ENCODE data around the gene CITED4. TPM values are rescaled to one million over a fixed set of nuclear protein-coding genes. Genes with fewer than 3 reads are reported as not detected.

The CITED4 gene
- total RNA-seq, 1 experiment from 2014 or later = 9.5 TPM

DNA sequence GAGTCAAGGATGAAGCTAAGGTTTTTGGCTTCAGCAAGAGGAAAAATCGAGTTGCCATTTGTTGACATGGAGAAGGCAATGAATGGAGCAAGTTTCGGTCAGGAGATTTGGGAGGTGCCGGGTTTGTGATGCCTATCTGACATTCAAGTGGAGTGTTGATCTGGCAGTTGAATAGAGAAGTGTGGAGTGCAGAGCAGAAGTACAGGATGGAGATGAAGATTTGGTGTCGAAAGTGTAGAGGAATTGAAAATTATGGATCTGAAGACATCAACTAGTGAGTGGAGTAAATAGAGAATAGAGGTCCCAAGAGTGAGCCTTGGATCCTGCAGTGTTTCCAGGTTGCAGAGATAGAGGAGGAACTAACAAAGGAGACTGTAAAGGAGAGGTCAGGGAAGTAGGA, 25.9 kb downstream of the CITED4 start:
- no peaks in the 10 kb centered on the region for H3K79me1 ChIP-seq (ENCODE audit: insufficient read depth, low read depth, low read length, poor library complexity, severe bottlenecking)
- no peak overlapping the region for H3K4ac ChIP-seq (ENCODE audit: low read depth, low read length)
- no peak overlapping the region for H4K8ac ChIP-seq (replicated peaks; ENCODE audit: insufficient read length, low read depth, low read length)
- WGBS (ENCODE audit: extremely low coverage, insufficient read length, low lambda C conversion rate) = 100% methylated on average over 1 of the region's 4 CpGs
- no peaks in the 10 kb centered on the region for H3K27me3 ChIP-seq (ENCODE audit: insufficient read depth, low read length)
- H4K91ac ChIP-seq (ENCODE audit: insufficient read length, low read depth, low read length) = no peak overlapping the region
- no peak for TF ChIP-seq CTCF (conservative IDR thresholded peaks at IDR 0.05)
- no peak overlapping the region for H2AFZ ChIP-seq (ENCODE audit: low read length)
- Mint-ChIP-seq H3K27ac (no peak overlapping the region), H3K4me3 (no peak overlapping the region), H3K36me3 (ENCODE audit: insufficient read depth in 1 of 3, low read depth in 3 of 3) (no peaks in the 10 kb centered on the region; a peak in 1 of 7 replicates), H3K9me3 (no peaks in the 10 kb centered on the region; a peak in 1 of 5 replicates), H3K27me3 (ENCODE audit: low read depth) (no peaks in the 10 kb centered on the region), H3K4me1 (peaks cover 8 to 12% of the 10 kb centered on the region in 2 experiments)
- H3K23me2 ChIP-seq (ENCODE audit: insufficient read length, low read depth, low read length, poor library complexity, severe bottlenecking) = no peaks in the 10 kb centered on the region
- H4K20me1 ChIP-seq (ENCODE audit: control insufficient read depth, insufficient read depth, insufficient read length) = no peaks in the 10 kb centered on the region
- no peak overlapping the region for H2AK5ac ChIP-seq (ENCODE audit: insufficient read length, low read length)
- no peaks in the 10 kb centered on the region for H3K79me2 ChIP-seq (ENCODE audit: insufficient read depth, low read length)
- no peak overlapping the region for H3K9ac ChIP-seq (ENCODE audit: extremely low read depth, insufficient read length, low read length)
- no peak overlapping the region for H2BK120ac ChIP-seq (ENCODE audit: low read depth, low read length, poor library complexity, severe bottlenecking)
- H3K18ac ChIP-seq (ENCODE audit: insufficient read length, low read depth, low read length) = no peak overlapping the region
- H4K5ac ChIP-seq (ENCODE audit: insufficient read length, low read depth, low read length) = no peak overlapping the region
- no peak for DNase-seq
- H3K4me1 ChIP-seq (ENCODE audit: insufficient read depth, low read length) = no peaks in the 10 kb centered on the region
- H2BK15ac ChIP-seq (ENCODE audit: low read depth, low read length) = no peak overlapping the region
- H2BK12ac ChIP-seq (ENCODE audit: insufficient read length, low read depth, low read length) = no peak overlapping the region
- no peaks in the 10 kb centered on the region for H3K9me3 ChIP-seq (ENCODE audit: control insufficient read depth, low read depth, low read length)
- H2BK20ac ChIP-seq (ENCODE audit: low read depth, low read length, poor library complexity, severe bottlenecking) = no peak overlapping the region
- H3T11ph ChIP-seq (ENCODE audit: low read length) = no peak overlapping the region
- H3K56ac ChIP-seq (ENCODE audit: insufficient read length, low read depth, low read length) = no peak overlapping the region
- H2BK5ac ChIP-seq (ENCODE audit: insufficient read length, low read length) = no peak overlapping the region
- no peak overlapping the region for H3K4me2 ChIP-seq (ENCODE audit: insufficient read depth, insufficient read length, low read length)
- H3K23ac ChIP-seq (ENCODE audit: insufficient read length, low read depth, low read length) = no peak overlapping the region
- H3K27ac ChIP-seq (ENCODE audit: insufficient read length, low read depth, low read length) = no peak overlapping the region
- no peak overlapping the region for H3K14ac ChIP-seq (ENCODE audit: insufficient read depth, low read length)

Data from H9 (cell line).